Inflammatory macrophage (primary cell): ENCODE measurements around the gene BCO2.

Experiments
- DNase-seq, 2 donors: peaks; one replicate each; pipeline ENCODE4 v3.0.0-alpha.2; 2020 to 2022

BCO2 gene

DNA sequence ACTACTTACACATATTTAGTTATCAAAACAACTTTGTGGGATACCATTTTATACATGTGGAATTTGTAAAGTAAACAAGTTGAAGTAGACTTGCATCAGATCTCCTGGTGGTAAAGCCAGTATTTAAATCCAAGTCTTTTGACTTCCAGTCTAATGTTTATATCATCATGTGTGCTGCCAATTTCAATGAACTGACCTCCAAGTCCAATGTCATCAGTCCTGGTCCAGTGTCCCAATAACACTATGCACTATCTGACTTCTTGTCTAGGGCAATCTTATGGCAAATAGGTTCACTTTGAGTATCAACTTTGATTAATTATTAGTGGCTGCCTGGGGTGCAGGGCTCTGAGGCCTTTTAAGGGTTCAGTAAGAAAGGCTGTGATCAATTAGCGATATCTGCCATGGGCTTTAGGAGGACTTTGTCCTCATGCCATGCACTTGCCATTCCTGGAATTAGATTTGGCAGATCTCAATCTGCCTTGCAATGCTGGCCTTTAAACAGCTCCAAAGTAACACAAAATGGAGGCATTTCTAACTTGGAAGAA lies 41.3 kb downstream of the BCO2 start:
- no peak for DNase-seq

- peak; percentile 78 to 83 for DNase-seq
These were observed 44.3 kb downstream of the BCO2 start for GRCh38 chr11:112219476-112220232.

DNA sequence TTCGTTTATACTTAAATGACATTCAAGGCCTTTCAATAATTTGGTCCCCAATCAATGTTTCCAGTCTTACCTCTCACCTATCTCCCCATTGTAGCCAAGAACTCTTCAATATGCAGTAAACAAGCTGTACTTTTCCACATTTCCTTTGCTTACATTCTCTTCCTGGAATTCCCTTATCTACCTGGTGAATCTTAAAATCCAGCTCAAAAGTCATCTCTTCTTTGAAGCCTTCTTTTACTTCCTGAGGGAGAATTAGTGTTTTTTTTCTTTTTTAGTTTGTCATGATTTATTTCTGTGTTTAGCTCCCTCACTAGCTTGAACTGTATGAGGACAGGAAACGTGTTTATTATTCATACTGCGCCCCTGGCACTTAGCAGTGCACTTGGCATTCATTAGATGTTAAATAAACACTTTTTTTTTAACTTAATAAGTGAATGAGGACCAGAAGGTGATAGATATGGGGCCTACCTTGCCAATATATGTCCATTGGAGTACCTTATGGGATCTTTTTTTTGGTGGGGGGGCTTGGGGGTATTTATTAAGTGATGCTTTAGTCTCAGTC lies 46.0 kb downstream of the BCO2 start:
- no peak for DNase-seq

GRCh38 chr11:112222303-112222702 lies 47.0 kb downstream of the BCO2 start:
- no peak for DNase-seq

DNA sequence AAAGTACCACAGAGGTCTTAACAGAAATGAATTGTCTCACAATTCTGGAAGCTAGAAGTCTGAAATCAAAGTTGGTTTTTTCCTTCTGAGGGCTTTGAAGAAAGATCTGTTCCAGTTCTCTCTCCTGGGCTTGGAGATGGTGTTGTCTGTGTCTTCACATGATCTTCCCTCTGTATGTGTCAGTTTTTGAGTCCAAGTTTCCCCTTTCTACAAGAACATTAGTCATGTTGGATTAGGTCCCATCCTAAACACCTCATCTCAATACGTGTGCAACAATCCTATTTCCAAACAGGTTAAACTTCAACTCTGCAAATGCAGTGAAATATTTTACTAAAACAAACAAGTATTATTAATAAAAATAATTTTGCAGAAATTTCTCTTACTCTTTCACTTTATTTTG lies 47.8 kb downstream of the BCO2 start:
- DNase-seq = peak; percentile 17 to 39

DNA sequence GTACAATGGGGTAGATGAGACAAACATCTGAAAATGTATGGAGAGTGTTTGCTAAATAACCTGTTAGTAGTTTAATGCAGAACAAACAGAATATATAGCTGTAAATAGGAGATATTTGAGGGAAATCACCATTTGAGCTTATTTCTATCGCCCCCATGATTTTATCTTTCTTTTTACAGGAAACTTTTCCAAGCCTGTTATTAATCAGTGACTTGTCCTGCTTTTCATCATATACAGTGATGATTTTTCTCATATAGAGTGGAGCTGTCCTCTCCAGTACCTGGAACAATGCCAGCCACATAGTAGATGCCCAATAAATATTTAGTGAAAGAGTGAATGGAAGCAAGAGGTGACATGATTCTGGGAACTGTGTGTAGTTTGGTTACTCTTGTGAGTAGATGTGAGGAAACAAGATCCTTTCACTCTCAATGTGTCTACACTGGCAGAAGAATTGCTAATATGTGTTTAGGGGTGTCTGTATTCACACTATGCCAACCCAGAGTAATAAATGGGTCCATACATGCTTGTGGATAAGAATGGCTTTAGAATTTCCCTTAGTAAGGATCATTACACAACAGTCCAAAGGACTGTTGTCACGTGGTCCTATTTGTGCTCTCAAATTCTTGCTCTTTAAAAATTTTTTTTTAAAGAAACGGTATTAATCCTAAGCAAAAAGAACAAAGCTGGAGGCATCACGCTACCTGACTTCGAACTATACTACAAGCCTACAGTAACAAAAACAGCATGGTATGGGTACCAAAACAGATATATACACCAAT lies 48.6 kb downstream of the BCO2 start:
- no peak for DNase-seq

DNA sequence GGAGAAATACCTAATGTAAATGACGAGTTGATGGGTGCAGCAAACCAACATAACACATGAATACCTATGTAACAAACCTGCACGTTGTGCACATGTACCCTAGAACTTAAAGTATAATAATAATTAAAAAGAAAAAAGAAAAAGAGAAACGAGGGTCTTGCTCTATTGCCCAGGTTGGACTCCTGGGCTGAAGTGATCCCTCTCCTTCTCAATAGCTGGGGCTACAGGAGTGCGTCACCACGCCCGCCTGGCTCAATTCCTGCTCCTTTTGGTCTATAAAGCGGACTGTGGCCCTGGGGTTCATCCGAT lies 50.4 kb downstream of the BCO2 start:
- no peak for DNase-seq

DNA sequence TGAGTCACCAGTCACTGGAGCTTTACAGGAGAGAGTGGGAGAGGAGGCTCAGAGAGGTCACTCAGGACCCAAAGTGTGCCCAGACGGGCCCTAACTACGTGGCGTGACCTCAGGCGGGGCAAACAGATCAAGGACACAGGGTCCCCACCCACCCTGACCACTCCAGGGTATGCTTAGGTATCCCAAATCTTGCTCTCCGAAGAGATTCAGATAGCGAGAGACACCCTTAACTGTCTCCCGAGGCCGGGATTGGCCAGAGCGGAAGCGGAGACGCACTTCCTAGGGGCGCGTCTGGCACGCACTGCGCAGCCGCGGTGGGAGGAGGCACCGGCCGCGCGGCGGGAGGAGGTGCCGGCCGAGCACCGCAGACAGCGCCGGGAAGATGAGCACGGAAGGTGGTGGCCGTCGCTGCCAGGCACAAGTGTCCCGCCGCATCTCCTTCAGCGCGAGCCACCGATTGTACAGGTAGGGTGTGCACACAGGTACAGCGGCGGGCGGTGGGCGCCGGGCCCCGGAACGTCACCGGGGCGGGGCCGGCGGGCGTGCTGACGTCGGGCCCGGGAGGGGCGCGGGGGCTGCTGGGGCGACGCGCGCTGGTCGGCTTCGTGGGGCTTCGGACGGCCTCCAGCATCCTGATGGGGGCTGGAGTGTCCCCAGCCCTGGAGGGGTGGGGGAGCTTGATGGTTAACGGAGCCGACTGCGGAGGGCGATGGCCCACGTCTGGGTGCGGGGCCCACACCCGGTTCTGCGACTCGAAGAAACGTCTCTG lies 50.9 kb downstream of the BCO2 start, which contains the start of gene PTS:
TSS of gene PTS (plus strand) at position 367 of the 769 bp plus-strand sequence. CDS start at position 383, 16 bp downstream.
- peak; percentile 88 to 92 for DNase-seq

DNA sequence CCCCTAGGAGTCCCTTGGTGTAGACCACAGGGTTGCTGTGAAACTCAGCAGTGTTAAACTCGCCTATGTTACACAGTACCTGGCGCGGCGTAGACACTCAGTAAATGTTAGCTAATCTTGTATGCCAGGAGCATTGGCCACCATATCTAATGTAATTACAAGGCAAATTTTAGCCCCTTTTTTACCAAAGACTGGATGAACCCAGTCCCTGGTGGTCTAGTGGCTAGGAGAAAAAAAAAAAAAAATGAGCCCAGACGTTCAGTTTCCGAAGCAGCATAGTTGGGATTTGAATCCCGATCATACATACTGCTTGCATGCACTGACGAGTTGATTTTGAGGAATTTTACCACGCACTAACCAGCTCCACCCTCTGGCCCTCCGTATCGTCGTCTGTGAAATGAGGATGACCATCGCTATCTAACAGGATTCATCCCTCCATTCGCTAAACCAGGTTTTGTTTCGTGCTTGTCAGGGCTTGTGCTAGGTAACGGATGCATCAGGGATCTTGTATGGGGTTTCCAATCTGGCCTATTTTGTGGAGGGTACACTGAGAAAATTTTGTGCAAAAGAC lies 51.6 kb downstream of the BCO2 start:
- DNase-seq = peak in 1 of 2 donors; percentile 23

DNA sequence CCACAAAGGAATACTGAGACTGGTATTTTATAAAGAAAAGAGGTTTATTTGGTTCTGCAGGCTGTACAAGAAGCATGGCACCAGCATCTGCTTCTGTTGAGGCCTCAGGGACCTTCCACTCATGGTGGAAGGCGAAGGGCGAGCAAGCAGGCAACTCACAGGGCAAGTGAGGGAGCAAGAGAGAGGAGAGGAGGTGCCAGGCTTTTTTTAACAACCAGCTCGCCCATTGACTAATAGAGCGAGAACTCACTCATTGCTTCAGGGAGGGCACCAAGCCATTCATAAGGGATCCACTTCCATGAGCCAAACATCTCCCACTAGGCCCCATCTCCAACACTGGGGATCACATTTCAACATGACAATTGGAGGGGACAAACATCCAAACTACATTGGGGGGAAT lies 52.2 kb downstream of the BCO2 start:
- no peak for DNase-seq

- no peak for DNase-seq
These were observed 53.4 kb downstream of the BCO2 start for GRCh38 chr11:112228706-112229105.

- DNase-seq = no peak
These were observed 53.8 kb downstream of the BCO2 start for GRCh38 chr11:112229159-112229558.

GRCh38 chr11:112229746-112230433 lies 54.6 kb downstream of the BCO2 start:
- DNase-seq = no peak

GRCh38 chr11:112231952-112232351 lies 56.6 kb downstream of the BCO2 start:
- no peak for DNase-seq

DNA sequence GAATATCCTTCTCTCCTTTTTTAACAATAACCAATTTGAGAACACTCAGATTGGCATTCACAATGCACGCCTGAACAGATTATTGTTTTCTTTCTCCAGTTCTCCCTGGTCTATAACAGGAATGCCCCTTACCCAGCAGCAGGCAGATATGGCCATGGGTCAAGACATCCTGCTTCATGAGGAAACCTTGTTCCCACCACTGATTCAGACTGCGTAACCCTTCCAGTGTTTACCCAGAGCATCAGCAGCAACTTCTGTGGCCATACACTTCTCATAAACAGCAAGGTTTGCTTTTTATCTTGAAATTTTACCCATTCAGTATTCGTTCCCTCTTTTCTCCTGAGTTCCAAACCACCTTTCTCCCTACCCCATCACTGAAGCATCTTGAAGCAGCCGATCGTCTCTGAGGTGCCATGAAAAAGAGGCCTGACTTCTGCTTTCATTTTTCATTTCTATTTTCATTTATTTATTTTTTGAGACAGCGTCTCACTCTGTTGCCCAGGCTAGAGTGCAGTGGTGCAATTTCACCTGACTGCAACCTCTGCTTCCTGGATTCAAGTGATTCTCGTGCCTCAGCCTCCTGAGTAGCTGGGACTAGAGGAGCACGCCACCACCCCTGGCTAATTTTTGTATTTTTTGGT lies 60.6 kb downstream of the BCO2 start:
- DNase-seq = no peak

DNA sequence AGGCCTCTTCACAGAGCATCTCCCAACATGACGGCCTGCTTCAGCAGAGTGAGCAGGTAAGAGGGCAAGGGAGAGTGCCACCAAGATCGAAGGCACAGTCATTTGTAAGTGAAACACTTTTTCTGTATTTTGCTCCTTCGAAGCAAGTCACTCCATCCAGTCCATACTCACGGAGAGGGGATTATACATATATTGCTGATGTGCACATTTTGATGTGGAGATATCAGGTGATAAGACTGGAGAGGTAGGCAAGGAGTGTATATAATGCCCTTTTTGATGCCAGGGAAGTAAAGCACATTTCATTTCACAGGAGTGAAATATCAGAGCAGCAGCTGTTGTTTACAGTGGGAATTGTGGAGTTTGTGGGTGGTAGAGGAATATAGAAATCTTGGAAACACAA lies 62.1 kb downstream of the BCO2 start:
- DNase-seq = no peak

DNA sequence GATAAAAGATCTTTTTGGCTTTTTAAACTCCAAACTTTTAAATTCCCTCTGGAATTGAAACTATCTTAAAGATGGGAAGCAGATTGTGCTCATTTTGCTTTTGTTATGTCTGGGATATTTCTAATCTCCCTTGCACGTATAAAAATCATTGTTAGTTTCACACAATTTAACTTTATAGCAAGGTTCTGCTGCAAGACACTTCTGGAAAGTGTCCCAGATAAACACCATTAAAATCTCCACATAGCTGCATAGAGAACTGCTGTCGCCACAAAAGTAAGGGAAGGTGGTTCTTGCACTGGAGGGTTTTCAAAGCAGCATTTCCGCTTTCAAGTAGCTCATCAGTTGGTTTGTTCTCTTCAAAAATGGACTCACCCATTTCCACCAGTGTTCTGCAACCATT lies 62.7 kb downstream of the BCO2 start:
- DNase-seq = no peak

DNA sequence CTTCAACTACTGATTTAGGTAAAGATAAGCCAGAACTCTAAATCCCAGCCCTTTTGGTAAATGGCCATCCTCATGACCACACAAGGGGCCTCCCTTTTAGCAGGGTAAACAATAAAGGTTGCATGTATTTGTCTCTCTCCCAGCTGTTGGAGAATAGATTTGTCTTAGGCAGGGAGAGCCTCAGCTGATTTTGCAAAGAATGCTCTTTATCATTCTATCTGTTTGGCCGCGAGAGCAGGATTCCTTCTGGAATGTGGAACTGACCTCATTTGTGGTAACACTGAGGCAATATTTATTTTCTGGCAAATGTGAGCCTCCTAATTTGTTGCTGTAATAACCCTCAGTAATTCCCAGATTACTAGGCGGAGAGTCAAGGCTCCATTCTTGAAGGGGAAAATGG lies 66.2 kb downstream of the BCO2 start:
- DNase-seq = no peak

- DNase-seq = no peak
These were observed 71.9 kb downstream of the BCO2 start for GRCh38 chr11:112247201-112247600.

DNA sequence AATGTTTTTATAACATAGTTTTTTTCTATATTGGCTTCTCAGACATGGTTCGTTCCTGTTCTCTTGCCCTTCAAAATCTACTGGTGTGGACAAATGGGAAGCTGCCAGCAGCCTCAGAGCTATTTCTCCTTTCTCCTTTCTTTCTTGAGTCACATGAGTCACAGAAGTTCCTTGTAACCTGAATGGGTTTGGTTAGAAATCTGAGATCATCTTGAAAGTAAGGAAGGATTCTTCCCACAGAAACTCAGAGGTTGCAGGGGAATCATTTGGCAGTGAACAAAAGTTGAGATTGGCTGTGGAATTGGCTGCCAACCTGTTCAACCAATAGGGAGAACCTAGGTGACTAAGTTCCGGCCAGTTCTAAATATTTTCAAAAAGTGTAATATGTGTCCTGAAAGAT lies 72.9 kb downstream of the BCO2 start:
- peak; percentile 60 to 63 for DNase-seq

DNA sequence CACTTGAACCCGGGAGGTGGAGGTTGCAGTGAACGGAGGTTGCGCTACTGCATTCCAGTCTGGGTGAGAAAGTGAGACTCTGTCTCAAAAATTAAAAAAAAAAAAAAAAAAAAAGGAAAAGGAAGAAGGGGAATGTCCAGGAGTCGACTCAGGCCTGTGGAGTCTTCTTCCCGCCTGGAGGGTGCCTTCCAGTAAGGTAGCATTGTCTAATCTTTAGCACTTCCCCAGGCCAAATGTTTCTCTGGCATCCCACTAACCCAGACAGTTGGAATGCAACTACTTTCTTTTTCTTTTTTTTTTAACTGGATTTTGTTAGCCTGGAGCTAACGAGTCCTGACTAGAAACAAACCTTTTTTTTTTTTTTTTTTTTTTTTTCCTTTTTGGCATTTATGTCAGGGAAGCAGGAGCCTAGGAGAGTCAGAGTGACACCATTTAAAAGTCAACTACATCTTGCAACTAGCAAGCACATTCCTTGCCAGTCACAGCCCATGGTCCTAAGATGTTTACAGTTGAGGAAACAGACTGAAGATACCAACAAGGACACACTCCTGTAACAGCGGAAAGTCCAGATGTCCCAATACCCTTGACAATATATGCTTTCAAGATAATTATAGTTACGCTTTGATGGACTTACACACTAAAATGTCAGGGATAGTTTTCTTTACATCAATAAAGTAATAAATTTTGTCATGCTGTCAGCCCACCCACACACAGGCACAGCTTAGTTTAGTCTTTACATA lies 74.7 kb downstream of the BCO2 start:
- no peak for DNase-seq
